Activated CD8-positive, alpha-beta T cell treated with anti-CD3 and anti-CD28 coated beads for 36 hours (primary cell): ENCODE data around the gene IL17RB. TPM values are rescaled to one million over a fixed set of nuclear protein-coding genes. Genes with fewer than 3 reads are reported as not detected.

Experiments used
- ATAC-seq: fragments of 200-7000 bp; cut with Tn5 transposase; one replicate; pipeline ENCODE4 v1.10.0; 2021; ENCODE audit warnings: mild to moderate bottlenecking, moderate library complexity
- CTCF ChIA-PET: fragments of 350-600 bp; sonication (Branson Sonifier 250); formaldehyde crosslinking; loops from one replicate; lab custom pipeline; 2021; ENCODE audit warnings: antibody characterized with exemption; lab: Charles Lee
- POLR2A ChIA-PET: fragments of 350-600 bp; sonication (Branson Sonifier 250); formaldehyde crosslinking; loops from one replicate; lab custom pipeline; 2021; ENCODE audit warnings: antibody characterized with exemption; lab: Charles Lee
- DNase-seq: peaks from one replicate; pipeline ENCODE4 v3.0.0-alpha.2; 2020
- H3K27ac Mint-ChIP-seq: one replicate; pipeline ENCODE4 v1.8.0; 2021; ENCODE audit warnings: mild to moderate bottlenecking, mixed read lengths
- H3K27me3 Mint-ChIP-seq: one replicate; pipeline ENCODE4 v1.8.0; 2021; ENCODE audit warnings: mixed read lengths
- H3K36me3 Mint-ChIP-seq: one replicate; pipeline ENCODE4 v1.8.0; 2021; ENCODE audit warnings: low read depth, mixed read lengths
- H3K4me1 Mint-ChIP-seq: one replicate; pipeline ENCODE4 v1.8.0; 2021; ENCODE audit warnings: low read depth, mixed read lengths
- H3K4me3 Mint-ChIP-seq: one replicate; pipeline ENCODE4 v1.8.0; 2021; ENCODE audit warnings: mild to moderate bottlenecking, moderate library complexity, mixed read lengths
- H3K9me3 Mint-ChIP-seq: one replicate; pipeline ENCODE4 v1.8.0; 2021; ENCODE audit warnings: mixed read lengths
- CTCF ChIP-seq: fragments of 200-600 bp; IDR thresholded peaks from one replicate; pipeline ENCODE4 v1.8.0; 2022; ENCODE audit warnings: antibody characterized with exemption, mild to moderate bottlenecking
- intact Hi-C: fragments of 100-400 bp; cut with micrococcal nuclease; formaldehyde crosslinking; loops from one replicate; pipeline ENCODE4 v1.10.0; 2022
- total RNA-seq, 2 experiments: library from RNA; stranded (reverse); gene quantifications; one replicate each; pipeline ENCODE4 v1.2.3, GENCODE V29; 2021

Gene IL17RB
- total RNA-seq, 2 experiments from 2014 or later: not detected

- CTCF ChIA-PET: no interaction called here
- no peak for DNase-seq
- no peak overlapping the region for H3K4me3 Mint-ChIP-seq
- no peak for TF ChIP-seq CTCF
- no peaks in the 10 kb centered on the region for H3K4me1 Mint-ChIP-seq
- ATAC-seq: no peak
- no peaks in the 10 kb centered on the region for H3K9me3 Mint-ChIP-seq
- H3K27me3 Mint-ChIP-seq: peaks cover 3% of the 10 kb centered on the region
- H3K27ac Mint-ChIP-seq: no peak overlapping the region
- intact Hi-C loops: no loop called here
- no peaks in the 10 kb centered on the region for H3K36me3 Mint-ChIP-seq
- POLR2A ChIA-PET: no interaction called here
These were observed 25.4 kb upstream of the IL17RB start for GRCh38 chr3:53820756-53821580.

GRCh38 chr3:53821631-53822121, 24.7 kb upstream of the IL17RB start:
- H3K4me3 Mint-ChIP-seq: no peak overlapping the region
- H3K27ac Mint-ChIP-seq: no peak overlapping the region
- H3K9me3 Mint-ChIP-seq: no peaks in the 10 kb centered on the region
- H3K27me3 Mint-ChIP-seq: peaks cover 3% of the 10 kb centered on the region
- POLR2A ChIA-PET: no interaction called here
- H3K36me3 Mint-ChIP-seq: no peaks in the 10 kb centered on the region
- H3K4me1 Mint-ChIP-seq: no peaks in the 10 kb centered on the region
- intact Hi-C loops: no loop called here
- no peak for DNase-seq
- TF ChIP-seq CTCF: no peak
- CTCF ChIA-PET: no interaction called here
- no peak for ATAC-seq

- Mint-ChIP-seq H3K36me3 (no peaks in the 10 kb centered on the region), H3K27ac (no peak overlapping the region), H3K4me1 (no peaks in the 10 kb centered on the region), H3K4me3 (no peak overlapping the region), H3K9me3 (no peaks in the 10 kb centered on the region), H3K27me3 (peaks cover 3% of the 10 kb centered on the region)
- CTCF ChIA-PET: no interaction called here
- POLR2A ChIA-PET: no interaction called here
- ATAC-seq: no peak
- no peak for DNase-seq
- intact Hi-C loops: no loop called here
- no peak for TF ChIP-seq CTCF
These were observed 24.0 kb upstream of the IL17RB start for GRCh38 chr3:53822331-53822741.

GRCh38 chr3:53823026-53823955, 23.1 kb upstream of the IL17RB start:
- TF ChIP-seq CTCF: no peak
- no peak overlapping the region for H3K4me3 Mint-ChIP-seq
- H3K27ac Mint-ChIP-seq: no peak overlapping the region
- DNase-seq (no peak), ATAC-seq (no peak)
- no peaks in the 10 kb centered on the region for H3K9me3 Mint-ChIP-seq
- POLR2A ChIA-PET: no interaction called here
- H3K4me1 Mint-ChIP-seq: no peaks in the 10 kb centered on the region
- CTCF ChIA-PET: no interaction called here
- no peaks in the 10 kb centered on the region for H3K36me3 Mint-ChIP-seq
- intact Hi-C loops: no loop called here
- H3K27me3 Mint-ChIP-seq: no peaks in the 10 kb centered on the region
